ENCODE results near the gene FAM135A. TPM values are rescaled to one million over a fixed set of nuclear protein-coding genes. Genes with fewer than 3 reads are reported as not detected.

The FAM135A gene
- total and polyA plus RNA-seq, 9 of the 15 experiments (the other 6 are each of a cell fraction or from before 2014, with no cell fraction given): 7.4 to 32.9 (median 19.2) TPM

- TF ChIP-seq MNT (conservative IDR thresholded peaks at IDR 0.05): peak in 1 of 2 experiments; percentile 57; a peak in 2 of 4 replicates
- TF ChIP-seq ATF1 (CRISPR knock-in tag; IDR thresholded peaks at IDR 0.05): no peak
- 0 out of 2 replicates have a peak, but pooled peaks have one; percentile 15 for TF ChIP-seq ATF1 (tag; IDR thresholded peaks at IDR 0.05)
- TF ChIP-seq DMBX1 (CRISPR knock-in tag; IDR thresholded peaks at IDR 0.05; ENCODE audit: borderline replicate concordance): no peak
- TF ChIP-seq, protein P1, sequence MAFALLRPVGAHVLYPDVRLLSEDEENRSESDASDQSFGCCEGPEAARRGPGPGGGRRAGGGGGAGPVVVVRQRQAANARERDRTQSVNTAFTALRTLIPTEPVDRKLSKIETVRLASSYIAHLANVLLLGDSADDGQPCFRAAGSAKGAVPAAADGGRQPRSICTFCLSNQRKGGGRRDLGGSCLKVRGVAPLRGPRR (CRISPR knock-in tag; IDR thresholded peaks at IDR 0.05): no peak
- TF ChIP-seq RHOXF2B (CRISPR knock-in tag; conservative IDR thresholded peaks at IDR 0.05): no peak
- TF ChIP-seq ELK1 (CRISPR knock-in tag; IDR thresholded peaks at IDR 0.05): no peak
- no peak for TF ChIP-seq THRA (IDR thresholded peaks at IDR 0.05)
- no peak for TF ChIP-seq PREB (CRISPR knock-in tag; IDR thresholded peaks at IDR 0.05)
- no peak for TF ChIP-seq ZNF764 (CRISPR knock-in tag; IDR thresholded peaks at IDR 0.05; ENCODE audit: low read depth)
- TF ChIP-seq MTF1 (CRISPR knock-in tag; IDR thresholded peaks at IDR 0.05; ENCODE audit: borderline replicate concordance): no peak
- 0 out of 2 replicates have a peak, but pooled peaks have one; percentile 47 for TF ChIP-seq KLF1 (tag; IDR thresholded peaks at IDR 0.05)
- no peak for TF ChIP-seq DDX20 (tag; IDR thresholded peaks at IDR 0.05; ENCODE audit: low read depth)
- TF ChIP-seq ZNF347 (CRISPR knock-in tag; IDR thresholded peaks at IDR 0.05; ENCODE audit: low read depth): no peak
- TF ChIP-seq RBM14 (IDR thresholded peaks at IDR 0.05; ENCODE audit: borderline replicate concordance, insufficient read depth, low read depth, low read length): no peak
- TF ChIP-seq, protein P2, sequence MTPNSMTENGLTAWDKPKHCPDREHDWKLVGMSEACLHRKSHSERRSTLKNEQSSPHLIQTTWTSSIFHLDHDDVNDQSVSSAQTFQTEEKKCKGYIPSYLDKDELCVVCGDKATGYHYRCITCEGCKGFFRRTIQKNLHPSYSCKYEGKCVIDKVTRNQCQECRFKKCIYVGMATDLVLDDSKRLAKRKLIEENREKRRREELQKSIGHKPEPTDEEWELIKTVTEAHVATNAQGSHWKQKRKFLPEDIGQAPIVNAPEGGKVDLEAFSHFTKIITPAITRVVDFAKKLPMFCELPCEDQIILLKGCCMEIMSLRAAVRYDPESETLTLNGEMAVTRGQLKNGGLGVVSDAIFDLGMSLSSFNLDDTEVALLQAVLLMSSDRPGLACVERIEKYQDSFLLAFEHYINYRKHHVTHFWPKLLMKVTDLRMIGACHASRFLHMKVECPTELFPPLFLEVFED (CRISPR knock-in tag; conservative IDR thresholded peaks at IDR 0.05): no peak
- TF ChIP-seq ELK3 (CRISPR knock-in tag; IDR thresholded peaks at IDR 0.05): no peak
- no peak for TF ChIP-seq BMI1 (IDR thresholded peaks at IDR 0.05; ENCODE audit: low read length)
These were observed 153.6 kb downstream of the FAM135A start, which contains the start of gene SDHAF4 (continued) for GRCh38 chr6:70566751-70567382.
